Measurements from ENCODE around the gene FOXF2. TPM values are rescaled to one million over a fixed set of nuclear protein-coding genes. Genes with fewer than 3 reads are reported as not detected.

The FOXF2 gene
- total and polyA plus RNA-seq, 12 donors, result 0.06 to 1.9 (median 0.51) TPM; not detected in 1

DNA sequence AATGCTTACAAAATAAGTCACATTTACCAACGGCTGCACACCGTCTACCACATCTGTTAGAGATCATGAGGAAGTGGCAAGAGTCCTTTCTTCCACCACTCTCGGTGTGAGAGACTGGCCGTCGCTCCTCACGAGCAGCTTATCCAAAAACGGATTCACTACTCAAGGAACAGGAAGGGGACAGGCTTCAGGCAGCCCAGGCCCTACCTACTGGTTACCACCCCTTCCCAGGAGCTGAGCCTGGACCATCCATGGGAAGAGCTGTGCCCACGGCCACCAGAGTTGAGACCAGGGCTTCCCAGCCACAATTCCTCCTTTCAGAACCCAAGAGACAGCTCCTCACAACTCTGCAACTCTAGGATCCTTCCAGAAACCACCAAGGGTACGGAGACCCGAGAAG is 37.0 kb downstream of the FOXF2 start:
- no peaks in the 10 kb centered on the region for H3K9me3 ChIP-seq (replicated peaks in 1 of 3)
- H3K27me3 ChIP-seq, result peaks cover 14% of the 10 kb centered on the region
- no peak overlapping the region for H3K4me3 ChIP-seq
- intact Hi-C loops (cut with DNase I), result no loop called here
- DNase-seq, result no peak
- 63 to 69% (median 68%) methylated on average over 9 to 10 of the region's 10 CpGs for WGBS, 4 donors
- H3K36me3 ChIP-seq (replicated peaks in 1 of 2), result no peaks in the 10 kb centered on the region
- H3K4me1 ChIP-seq (replicated peaks in 1 of 2), result no peaks in the 10 kb centered on the region
- no peak overlapping the region for H3K27ac ChIP-seq
- TF ChIP-seq, protein P1, sequence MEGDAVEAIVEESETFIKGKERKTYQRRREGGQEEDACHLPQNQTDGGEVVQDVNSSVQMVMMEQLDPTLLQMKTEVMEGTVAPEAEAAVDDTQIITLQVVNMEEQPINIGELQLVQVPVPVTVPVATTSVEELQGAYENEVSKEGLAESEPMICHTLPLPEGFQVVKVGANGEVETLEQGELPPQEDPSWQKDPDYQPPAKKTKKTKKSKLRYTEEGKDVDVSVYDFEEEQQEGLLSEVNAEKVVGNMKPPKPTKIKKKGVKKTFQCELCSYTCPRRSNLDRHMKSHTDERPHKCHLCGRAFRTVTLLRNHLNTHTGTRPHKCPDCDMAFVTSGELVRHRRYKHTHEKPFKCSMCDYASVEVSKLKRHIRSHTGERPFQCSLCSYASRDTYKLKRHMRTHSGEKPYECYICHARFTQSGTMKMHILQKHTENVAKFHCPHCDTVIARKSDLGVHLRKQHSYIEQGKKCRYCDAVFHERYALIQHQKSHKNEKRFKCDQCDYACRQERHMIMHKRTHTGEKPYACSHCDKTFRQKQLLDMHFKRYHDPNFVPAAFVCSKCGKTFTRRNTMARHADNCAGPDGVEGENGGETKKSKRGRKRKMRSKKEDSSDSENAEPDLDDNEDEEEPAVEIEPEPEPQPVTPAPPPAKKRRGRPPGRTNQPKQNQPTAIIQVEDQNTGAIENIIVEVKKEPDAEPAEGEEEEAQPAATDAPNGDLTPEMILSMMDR (IDR thresholded peaks at IDR 0.05), result no peak
- no peak for TF ChIP-seq POLR2A (IDR thresholded peaks at IDR 0.05)

DNA sequence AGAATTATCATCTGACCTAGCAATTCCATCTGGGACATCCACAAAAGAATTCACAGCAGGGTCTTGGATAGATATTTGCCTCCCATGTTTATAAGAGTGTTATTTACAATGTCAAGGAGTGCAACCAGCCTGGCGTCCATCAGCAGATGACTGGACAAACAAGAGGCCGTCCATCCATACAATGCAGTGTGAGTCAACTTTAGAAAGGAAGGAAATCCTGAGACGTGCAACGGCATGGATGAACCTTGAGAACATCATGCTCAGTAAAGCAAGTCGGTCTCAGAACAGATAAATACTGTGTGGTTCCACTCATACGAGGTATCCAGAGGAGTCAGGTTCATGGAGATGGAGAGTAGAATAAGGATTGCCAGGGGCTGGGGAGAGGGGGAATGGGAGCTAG is 46.4 kb downstream of the FOXF2 start:
- Histone ChIP-seq H3K27me3 (peaks cover 22% of the 10 kb centered on the region), H3K27ac (no peak overlapping the region), H3K36me3 (replicated peaks in 1 of 2) (no peaks in the 10 kb centered on the region), H3K4me1 (replicated peaks in 1 of 2) (no peaks in the 10 kb centered on the region), H3K9me3 (replicated peaks in 1 of 3) (no peaks in the 10 kb centered on the region), H3K4me3 (no peak overlapping the region)
- 22 to 35% (median 30%) methylated on average over 6 of the region's 6 CpGs for WGBS, 4 donors
- TF ChIP-seq, protein P1 (IDR thresholded peaks at IDR 0.05), result no peak
- TF ChIP-seq POLR2A (IDR thresholded peaks at IDR 0.05), result no peak
- no peak for DNase-seq
- intact Hi-C loops (cut with DNase I), result no loop called here

DNA sequence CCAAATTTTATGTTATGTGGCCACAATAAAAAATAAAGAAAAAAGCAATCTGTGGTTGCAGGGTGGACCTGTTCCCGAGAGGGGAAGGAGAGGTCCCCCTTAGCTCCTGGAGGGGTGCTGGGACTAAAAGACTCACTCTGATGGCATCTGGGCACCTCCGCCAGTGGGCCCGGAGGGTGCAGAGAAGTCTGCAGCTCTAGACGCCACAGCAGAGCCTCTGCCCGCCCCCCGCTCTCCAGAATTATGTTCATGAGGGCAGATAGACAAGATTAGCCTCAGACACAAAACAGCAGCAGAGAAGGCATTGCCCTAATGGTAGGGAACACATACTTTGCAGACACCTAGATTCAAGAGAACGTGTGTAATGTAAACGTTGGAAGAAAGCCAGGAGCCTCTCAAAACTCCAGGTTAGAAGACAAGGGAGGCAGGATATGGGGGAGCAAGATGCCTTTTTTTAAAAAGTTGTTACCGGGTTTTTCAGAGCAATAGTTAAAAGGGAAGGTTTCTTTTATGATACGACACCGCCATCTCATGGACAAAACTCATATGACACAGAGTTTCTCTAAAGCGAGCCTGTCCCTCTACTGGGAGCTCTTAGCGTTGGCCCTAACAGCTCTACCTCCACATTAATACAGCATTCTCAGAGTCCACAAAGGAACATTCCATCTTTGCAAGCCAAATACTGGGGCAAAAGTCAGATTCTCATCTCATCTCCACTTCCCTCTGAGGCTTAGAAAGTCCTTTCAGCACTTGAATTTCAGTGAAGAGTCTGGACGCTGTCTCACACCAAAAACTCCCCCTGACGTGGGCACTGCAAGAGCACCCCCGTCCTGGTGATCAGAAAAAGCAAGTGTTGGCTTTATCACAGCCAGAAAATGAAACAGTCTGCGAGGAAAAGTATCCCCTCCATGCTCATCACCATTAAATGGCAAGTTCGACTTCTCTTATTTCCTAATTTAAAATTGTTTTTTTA is 47.2 kb downstream of the FOXF2 start:
- no peak overlapping the region for H3K4me3 ChIP-seq
- H3K9me3 ChIP-seq (replicated peaks in 1 of 3), result no peaks in the 10 kb centered on the region
- TF ChIP-seq, protein P1 (IDR thresholded peaks at IDR 0.05), result peak; percentile 66 to 90 (median 81)
- no peak for TF ChIP-seq POLR2A (IDR thresholded peaks at IDR 0.05)
- peak; percentile 18 to 73 (median 53) for DNase-seq
- H3K4me1 ChIP-seq (replicated peaks in 1 of 2), result no peaks in the 10 kb centered on the region
- WGBS, 4 donors, result 21 to 31% (median 27%) methylated on average over 18 of the region's 18 CpGs
- H3K27me3 ChIP-seq, result peaks cover 22% of the 10 kb centered on the region
- no peak overlapping the region for H3K27ac ChIP-seq
- intact Hi-C loops (cut with DNase I), result no loop called here
- no peaks in the 10 kb centered on the region for H3K36me3 ChIP-seq (replicated peaks in 1 of 2)

DNA sequence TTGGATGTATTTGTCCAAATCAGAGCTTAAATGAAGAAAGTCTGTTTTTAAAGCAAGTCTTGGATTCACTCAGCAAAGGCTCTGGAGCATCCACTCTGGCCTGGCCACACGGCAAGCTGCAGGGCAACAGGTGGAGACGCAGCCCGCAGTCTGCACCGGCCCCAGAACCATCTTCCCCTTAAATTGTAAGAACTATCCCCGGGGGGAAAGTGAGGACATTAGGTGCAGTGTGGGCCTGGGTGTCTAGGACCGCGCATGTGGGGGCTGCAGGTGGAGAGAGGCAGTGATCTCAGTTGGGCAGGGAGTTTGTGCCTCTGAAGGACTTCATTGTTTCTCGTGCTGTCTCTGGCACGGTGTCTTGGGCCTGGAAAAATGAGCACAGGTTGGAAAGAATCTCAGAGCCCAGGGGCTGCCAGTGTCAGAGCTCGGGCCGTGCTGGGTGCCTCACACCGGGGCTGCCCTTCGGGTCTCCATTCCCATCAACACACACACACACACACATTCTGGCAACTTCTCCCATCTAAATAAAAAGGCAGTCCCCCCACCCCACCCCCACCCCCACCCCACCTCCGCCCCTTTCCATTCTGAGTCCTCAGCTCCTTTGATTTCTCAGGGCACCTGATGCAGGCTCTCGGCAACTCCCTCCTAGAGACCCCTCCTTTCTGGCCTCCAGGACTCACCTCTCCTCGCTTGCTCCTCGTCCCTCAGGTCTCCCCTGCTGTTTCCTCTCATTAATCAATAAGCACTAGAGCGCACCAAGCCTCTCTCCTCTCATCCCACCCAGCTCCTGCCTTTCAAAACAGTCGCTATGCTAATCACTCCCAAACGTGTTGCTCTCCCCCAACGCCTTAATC is 48.4 kb downstream of the FOXF2 start:
- H3K9me3 ChIP-seq (replicated peaks in 1 of 3), result no peaks in the 10 kb centered on the region
- TF ChIP-seq, protein P1 (IDR thresholded peaks at IDR 0.05), result no peak
- TF ChIP-seq POLR2A (IDR thresholded peaks at IDR 0.05), result no peak
- H3K27me3 ChIP-seq, result peaks cover 22% of the 10 kb centered on the region
- no peaks in the 10 kb centered on the region for H3K36me3 ChIP-seq (replicated peaks in 1 of 2)
- H3K27ac ChIP-seq, result no peak overlapping the region
- H3K4me3 ChIP-seq, result no peak overlapping the region
- WGBS, 4 donors, result 52 to 65% (median 61%) methylated on average over 14 to 21 of the region's 21 CpGs
- no peak for DNase-seq
- intact Hi-C loops (cut with DNase I), result no loop called here
- no peaks in the 10 kb centered on the region for H3K4me1 ChIP-seq (replicated peaks in 1 of 2)

Data from adrenal gland (tissue), 12 donors.